GM23248 (cell line): ENCODE measurements around the gene NCBP3. TPM values are rescaled to one million over a fixed set of nuclear protein-coding genes. Genes with fewer than 3 reads are reported as not detected.

Source experiments
- DNase-seq: peaks from one replicate; pipeline ENCODE4 v3.0.0-alpha.2; 2015
- H2AFZ ChIP-seq: fragments of 200-600 bp; sonication (generic); 2 replicates; pipeline ENCODE4 v1.6.1; 2016; ENCODE audit warnings: antibody characterized with exemption
- H3F3A ChIP-seq: fragments of 200-600 bp; sonication (generic); 2 replicates; pipeline ENCODE4 v1.6.1; 2016; ENCODE audit warnings: mild to moderate bottlenecking, antibody characterized with exemption, mixed run types; ENCODE audit not compliant: insufficient read depth
- H3K27ac ChIP-seq: fragments of 200-600 bp; sonication (generic); 2 replicates; pipeline ENCODE4 v1.5.1; 2016; ENCODE audit warnings: mild to moderate bottlenecking
- H3K27me3 ChIP-seq: fragments of 200-600 bp; sonication (generic); replicated peaks from 2 replicates; pipeline ENCODE4 v1.6.1; 2016; ENCODE audit warnings: mild to moderate bottlenecking; ENCODE audit not compliant: insufficient read depth
- H3K36me3 ChIP-seq: fragments of 200-600 bp; sonication (generic); 2 replicates; pipeline ENCODE4 v1.6.1; 2016; ENCODE audit warnings: low read depth, mild to moderate bottlenecking
- H3K4me1 ChIP-seq: fragments of 200-600 bp; sonication (generic); 2 replicates; pipeline ENCODE4 v1.6.1; 2016; ENCODE audit warnings: mild to moderate bottlenecking; ENCODE audit not compliant: insufficient read depth
- H3K4me2 ChIP-seq: fragments of 200-600 bp; sonication (generic); one replicate; pipeline ENCODE4 v1.6.1; 2016; ENCODE audit warnings: mild to moderate bottlenecking; ENCODE audit not compliant: unreplicated experiment
- H3K4me3 ChIP-seq: fragments of 200-600 bp; sonication (generic); 2 replicates; pipeline ENCODE4 v1.5.1; 2016; ENCODE audit warnings: mild to moderate bottlenecking
- H3K79me2 ChIP-seq: fragments of 200-600 bp; sonication (generic); 2 replicates; pipeline ENCODE4 v1.6.1; 2016; ENCODE audit warnings: mild to moderate bottlenecking; ENCODE audit not compliant: insufficient read depth
- H3K9ac ChIP-seq: fragments of 200-600 bp; sonication (generic); 2 replicates; pipeline ENCODE4 v1.6.1; 2016; ENCODE audit warnings: mild to moderate bottlenecking
- H3K9me2 ChIP-seq: fragments of 200-600 bp; sonication (generic); 2 replicates; pipeline ENCODE4 v1.6.1; 2016; ENCODE audit warnings: mixed run types, mild to moderate bottlenecking, moderate library complexity; ENCODE audit not compliant: insufficient read depth
- H3K9me3 ChIP-seq: fragments of 200-600 bp; sonication (generic); one replicate; pipeline ENCODE4 v1.6.1; 2017; ENCODE audit warnings: low read depth
- H4K20me1 ChIP-seq: fragments of 200-600 bp; sonication (generic); 2 replicates; pipeline ENCODE4 v1.6.0; 2016; ENCODE audit not compliant: insufficient read depth
- EZH2 ChIP-seq: fragments of 200-600 bp; sonication (generic); IDR thresholded peaks from 2 replicates; pipeline ENCODE4 v1.6.1; 2018; ENCODE audit warnings: antibody characterized with exemption, mild to moderate bottlenecking; ENCODE audit not compliant: insufficient read depth, poor library complexity, severe bottlenecking
- EZH2phosphoT487 ChIP-seq: fragments of 200-600 bp; sonication (generic); IDR thresholded peaks from 2 replicates; pipeline ENCODE4 v1.6.1; 2018; ENCODE audit warnings: antibody characterized with exemption, moderate library complexity, mild to moderate bottlenecking, low read depth; ENCODE audit not compliant: insufficient read depth
- WGBS, 2 experiments: methylation state at CpG; one replicate each; pipeline ENCODE4 v1.1.6; 2015 to 2017; ENCODE audit warnings: low lambda C conversion rate in 2 of 2, low coverage in 1 of 2; ENCODE audit errors: missing lambda C conversion rate in 2 of 2; 5-methylcytosine and 5-hydroxymethylcytosine counted together
- in situ Hi-C: fragments of 300-500 bp; cut with MboI; formaldehyde crosslinking; loops from 2 replicates; pipeline ENCODE4 v1.15.0; 2020
- polyA plus RNA-seq: library from polyadenylated mRNA; unstranded; fragments of >200 nt; fragmentation: Nextera tagmentation; extraction: Ambion mirVana; gene quantifications from 2 replicates; pipeline ENCODE4 v1.2.1, GENCODE V29; 2016
- total RNA-seq: library from RNA; depleted of rRNA; stranded (reverse); fragments of >200 nt; shearing (Covaris generic); gene quantifications from 2 replicates; pipeline ENCODE4 v1.2.3, GENCODE V29; 2014

NCBP3 gene
- total and polyA plus RNA-seq, 2 experiments from 2014 or later: 16.6 to 20.1 TPM

DNA sequence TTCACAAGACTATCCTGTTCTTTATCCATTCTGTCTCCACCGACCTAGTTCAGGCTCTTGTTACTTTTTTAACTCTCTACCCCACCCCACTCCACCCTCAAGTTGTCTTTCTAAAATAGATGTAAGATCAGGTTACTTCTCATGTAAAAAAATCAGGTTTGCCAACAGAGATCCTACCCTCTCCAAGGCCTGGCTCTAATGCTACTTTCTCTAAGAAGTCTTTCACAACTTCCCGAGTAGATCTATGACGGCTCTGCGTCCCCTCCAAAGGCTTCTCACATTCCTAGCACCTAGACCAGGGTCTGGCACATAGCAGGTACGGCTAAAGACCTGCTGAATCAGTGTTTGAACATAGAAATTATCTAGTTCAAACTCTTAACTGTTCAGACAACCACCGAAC, 30.9 kb downstream of the NCBP3 start:
- 92 to 94% methylated on average over 6 of the region's 6 CpGs for WGBS, 2 experiments
- H3K4me3 ChIP-seq: no peak overlapping the region
- no peak overlapping the region for H3K4me2 ChIP-seq
- no peaks in the 10 kb centered on the region for H3K79me2 ChIP-seq
- no peaks in the 10 kb centered on the region for H3F3A ChIP-seq
- H3K27me3 ChIP-seq: no peaks in the 10 kb centered on the region
- no peak for TF ChIP-seq EZH2phosphoT487
- no peak for TF ChIP-seq EZH2
- DNase-seq: no peak
- H3K4me1 ChIP-seq: no peaks in the 10 kb centered on the region
- H3K9ac ChIP-seq: no peak overlapping the region
- H3K9me2 ChIP-seq: no peaks in the 10 kb centered on the region
- H3K27ac ChIP-seq: no peak overlapping the region
- in situ Hi-C loops: loop anchor here (10.0 kb wide), 1 partner anchor 70 kb away; no protein-coding TSS in a partner anchor
- H3K36me3 ChIP-seq: peaks cover 55% of the 10 kb centered on the region
- no peaks in the 10 kb centered on the region for H3K9me3 ChIP-seq
- no peaks in the 10 kb centered on the region for H4K20me1 ChIP-seq
- no peak overlapping the region for H2AFZ ChIP-seq

- DNase-seq: no peak
- TF ChIP-seq EZH2 (no peak), EZH2phosphoT487 (no peak)
- Histone ChIP-seq H3K4me2 (no peak overlapping the region), H3K36me3 (peaks cover 48% of the 10 kb centered on the region), H3K9me2 (no peaks in the 10 kb centered on the region), H3K27ac (no peak overlapping the region), H3F3A (no peaks in the 10 kb centered on the region), H3K4me3 (no peak overlapping the region), H3K4me1 (no peaks in the 10 kb centered on the region), H3K9ac (no peak overlapping the region), H3K9me3 (no peaks in the 10 kb centered on the region), H3K79me2 (no peaks in the 10 kb centered on the region), H2AFZ (no peak overlapping the region), H3K27me3 (no peaks in the 10 kb centered on the region), H4K20me1 (no peaks in the 10 kb centered on the region)
- WGBS, 2 experiments: 95 to 96% methylated on average over 13 of the region's 13 CpGs
- in situ Hi-C loops: loop anchor here (10.0 kb wide), 1 partner anchor 70 kb away; no protein-coding TSS in a partner anchor
Observed at GRCh38 chr17:3814361-3814760, 31.7 kb downstream of the NCBP3 start.

GRCh38 chr17:3813171-3813570, 32.9 kb downstream of the NCBP3 start:
- Histone ChIP-seq H3K9me3 (no peaks in the 10 kb centered on the region), H4K20me1 (no peaks in the 10 kb centered on the region), H3K4me1 (no peaks in the 10 kb centered on the region), H3K9ac (no peak overlapping the region), H3K36me3 (peaks cover 37% of the 10 kb centered on the region), H2AFZ (no peak overlapping the region), H3K79me2 (no peaks in the 10 kb centered on the region), H3K9me2 (no peaks in the 10 kb centered on the region), H3K27me3 (no peaks in the 10 kb centered on the region), H3K4me2 (no peak overlapping the region), H3K4me3 (no peak overlapping the region), H3F3A (no peaks in the 10 kb centered on the region), H3K27ac (no peak overlapping the region)
- TF ChIP-seq EZH2phosphoT487 (no peak), EZH2 (no peak)
- 95 to 98% methylated on average over 15 of the region's 15 CpGs for WGBS, 2 experiments
- no peak for DNase-seq
- in situ Hi-C loops: loop anchor here (10.0 kb wide), 1 partner anchor 68 kb away; no protein-coding TSS in a partner anchor

- H3K9ac ChIP-seq: no peak overlapping the region
- H3K9me3 ChIP-seq: no peaks in the 10 kb centered on the region
- no peaks in the 10 kb centered on the region for H3K4me1 ChIP-seq
- WGBS, 2 experiments: 91 to 95% methylated on average over 12 of the region's 12 CpGs
- H3K4me2 ChIP-seq: no peak overlapping the region
- no peaks in the 10 kb centered on the region for H4K20me1 ChIP-seq
- H3K9me2 ChIP-seq: no peaks in the 10 kb centered on the region
- TF ChIP-seq EZH2 (no peak), EZH2phosphoT487 (no peak)
- no peaks in the 10 kb centered on the region for H3F3A ChIP-seq
- no peak overlapping the region for H3K4me3 ChIP-seq
- H3K27ac ChIP-seq: no peak overlapping the region
- no peak for DNase-seq
- H2AFZ ChIP-seq: no peak overlapping the region
- no peaks in the 10 kb centered on the region for H3K27me3 ChIP-seq
- H3K36me3 ChIP-seq: peaks cover 33% of the 10 kb centered on the region
- in situ Hi-C loops: loop anchor here (10.0 kb wide), 1 partner anchor 68 kb away; no protein-coding TSS in a partner anchor
- no peaks in the 10 kb centered on the region for H3K79me2 ChIP-seq
Observed at GRCh38 chr17:3812771-3813170, 33.3 kb downstream of the NCBP3 start.
